ENCODE results near the gene UBE3C.

- no peak for TF ChIP-seq CTCF (optimal IDR thresholded peaks at IDR 0.05 in 1 of 3, IDR thresholded peaks at IDR 0.05 in 1 of 3, conservative IDR thresholded peaks at IDR 0.05 in 1 of 3; ENCODE audit: extremely low read depth in 1 of 3, insufficient read depth in 2 of 3, low read length in 3 of 3)
- no peak for TF ChIP-seq EZH2 (IDR thresholded peaks at IDR 0.05; ENCODE audit: low read length)
Observed at GRCh38 chr7:157138424-157139110, at the start of gene UBE3C.
